WTC11 (cell line): ENCODE data around the gene ATAD3C. TPM values are rescaled to one million over a fixed set of nuclear protein-coding genes. Genes with fewer than 3 reads are reported as not detected.

ENCODE experiments used
- ATAC-seq: fragments of 200-7000 bp; cut with Tn5 transposase; 2 replicates; pipeline ENCODE4 v1.10.0; 2021; ENCODE audit warnings: mild to moderate bottlenecking, moderate library complexity
- CTCF ChIA-PET: fragments of 300-600 bp; sonication (Branson Sonifier 250); formaldehyde crosslinking; loops from one replicate; lab custom pipeline; 2021; ENCODE audit warnings: antibody characterized with exemption; lab: Charles Lee
- POLR2A ChIA-PET: fragments of 350-600 bp; sonication (Branson Sonifier 250); formaldehyde crosslinking; loops from one replicate; lab custom pipeline; 2021; ENCODE audit warnings: antibody characterized with exemption; lab: Charles Lee
- DNase-seq: peaks from one replicate; pipeline ENCODE4 v3.0.0; 2021; ENCODE audit warnings: low spot score
- H3K27ac Mint-ChIP-seq: 2 replicates; pipeline ENCODE4 v1.8.0; 2021; ENCODE audit warnings: mixed read lengths
- H3K27me3 Mint-ChIP-seq: 2 replicates; pipeline ENCODE4 v1.8.0; 2021; ENCODE audit warnings: low read depth, mild to moderate bottlenecking, moderate library complexity, mixed read lengths
- H3K36me3 Mint-ChIP-seq: 2 replicates; pipeline ENCODE4 v1.8.0; 2021; ENCODE audit warnings: mixed read lengths
- H3K4me1 Mint-ChIP-seq: 2 replicates; pipeline ENCODE4 v1.8.0; 2022; ENCODE audit warnings: mixed read lengths
- H3K4me3 Mint-ChIP-seq: 2 replicates; pipeline ENCODE4 v1.8.0; 2021; ENCODE audit warnings: mild to moderate bottlenecking, moderate library complexity, mixed read lengths
- H3K9me3 Mint-ChIP-seq: 2 replicates; pipeline ENCODE4 v1.8.0; 2021; ENCODE audit warnings: mixed read lengths
- AR ChIP-seq: fragments of 250-450 bp; sonication (Bioruptor Pico); IDR thresholded peaks from 2 replicates; pipeline ENCODE4 v1.9.0; 2021; ENCODE audit warnings: mild to moderate bottlenecking
- CBFB ChIP-seq: sonication (generic); formaldehyde crosslinking; IDR thresholded peaks from 2 replicates; pipeline ENCODE4 v1.8.1; 2022; ENCODE audit warnings: mild to moderate bottlenecking, low read depth, missing genetic modification reagents
- ERG ChIP-seq: fragments of 250-450 bp; sonication (Bioruptor Pico); IDR thresholded peaks from 2 replicates; pipeline ENCODE4 v1.8.0; 2021; ENCODE audit warnings: mild to moderate bottlenecking
- FOXK1 ChIP-seq: sonication (generic); formaldehyde crosslinking; IDR thresholded peaks from 2 replicates; pipeline ENCODE4 v1.8.0; 2022; ENCODE audit warnings: mild to moderate bottlenecking, moderate library complexity, missing genetic modification reagents
- FOXP1 ChIP-seq: sonication (generic); formaldehyde crosslinking; IDR thresholded peaks from 2 replicates; pipeline ENCODE4 v1.8.0; 2022; ENCODE audit warnings: missing genetic modification reagents, mild to moderate bottlenecking, moderate library complexity, borderline replicate concordance
- GABPB1 ChIP-seq: sonication (generic); formaldehyde crosslinking; IDR thresholded peaks from 2 replicates; pipeline ENCODE4 v1.8.1; 2023; ENCODE audit warnings: mild to moderate bottlenecking, missing genetic modification reagents
- GRHL2 ChIP-seq: fragments of 250-450 bp; sonication (Bioruptor Pico); IDR thresholded peaks from 2 replicates; pipeline ENCODE4 v1.8.0; 2022; ENCODE audit warnings: mild to moderate bottlenecking, moderate library complexity; ENCODE audit not compliant: insufficient replicate concordance, severe bottlenecking
- GTF2I ChIP-seq: fragments of 250-450 bp; sonication (Bioruptor Pico); conservative IDR thresholded peaks from 2 replicates; pipeline ENCODE4 v1.4.0; 2021; ENCODE audit warnings: mild to moderate bottlenecking
- HMGA2 ChIP-seq: fragments of 250-450 bp; sonication (Bioruptor Pico); IDR thresholded peaks from 2 replicates; pipeline ENCODE4 v1.4.0; 2021; ENCODE audit warnings: mild to moderate bottlenecking, moderate library complexity
- JAZF1 ChIP-seq: fragments of 250-450 bp; sonication (Bioruptor Pico); IDR thresholded peaks from 2 replicates; pipeline ENCODE4 v1.9.0; 2021; ENCODE audit warnings: moderate library complexity, mild to moderate bottlenecking, inconsistent platforms
- NFATC4 ChIP-seq: fragments of 250-450 bp; sonication (Bioruptor Pico); IDR thresholded peaks from 2 replicates; pipeline ENCODE4 v1.9.0; 2021; ENCODE audit warnings: mild to moderate bottlenecking
- NFE2L1 ChIP-seq: sonication (generic); formaldehyde crosslinking; IDR thresholded peaks from 2 replicates; pipeline ENCODE4 v1.8.1; 2023; ENCODE audit warnings: missing genetic modification reagents
- SP1 ChIP-seq: sonication (generic); formaldehyde crosslinking; conservative IDR thresholded peaks from 2 replicates; pipeline ENCODE4 v1.8.1; 2022; ENCODE audit warnings: missing genetic modification reagents
- USF1 ChIP-seq: sonication (generic); formaldehyde crosslinking; IDR thresholded peaks from 2 replicates; pipeline ENCODE4 v1.8.0; 2022; ENCODE audit warnings: mild to moderate bottlenecking, missing genetic modification reagents
- ZNF281 ChIP-seq: sonication (generic); formaldehyde crosslinking; IDR thresholded peaks from 2 replicates; pipeline ENCODE4 v1.8.0; 2023; ENCODE audit warnings: mild to moderate bottlenecking, missing genetic modification reagents
- ZSCAN18 ChIP-seq: fragments of 250-450 bp; sonication (Bioruptor Pico); IDR thresholded peaks from 2 replicates; pipeline ENCODE4 v2.1.2; 2022; ENCODE audit warnings: mild to moderate bottlenecking, moderate library complexity
- total RNA-seq: library from RNA; stranded (reverse); gene quantifications from 3 replicates; pipeline ENCODE4 v1.2.3, GENCODE V29; 2021
- TF ChIP-seq, protein P1 (sequence below): sonication (generic); formaldehyde crosslinking; IDR thresholded peaks from 2 replicates; pipeline ENCODE4 v1.8.0; 2022; ENCODE audit warnings: mild to moderate bottlenecking, missing genetic modification reagents
- TF ChIP-seq, protein P2 (sequence below): sonication (generic); formaldehyde crosslinking; IDR thresholded peaks from 2 replicates; pipeline ENCODE4 v1.8.1; 2022; ENCODE audit warnings: mild to moderate bottlenecking, missing genetic modification reagents, moderate library complexity, borderline replicate concordance
- TF ChIP-seq, protein P3 (sequence below): sonication (generic); formaldehyde crosslinking; IDR thresholded peaks from 2 replicates; pipeline ENCODE4 v1.8.1; 2022; ENCODE audit warnings: low read depth, missing genetic modification reagents, borderline replicate concordance

Gene ATAD3C
- total RNA-seq, 1 experiment from 2014 or later, result 0.61 TPM

GRCh38 chr1:1489231-1489630 is 39.7 kb downstream of the ATAD3C start:
- H3K36me3 Mint-ChIP-seq, result peaks cover 49% of the 10 kb centered on the region

DNA sequence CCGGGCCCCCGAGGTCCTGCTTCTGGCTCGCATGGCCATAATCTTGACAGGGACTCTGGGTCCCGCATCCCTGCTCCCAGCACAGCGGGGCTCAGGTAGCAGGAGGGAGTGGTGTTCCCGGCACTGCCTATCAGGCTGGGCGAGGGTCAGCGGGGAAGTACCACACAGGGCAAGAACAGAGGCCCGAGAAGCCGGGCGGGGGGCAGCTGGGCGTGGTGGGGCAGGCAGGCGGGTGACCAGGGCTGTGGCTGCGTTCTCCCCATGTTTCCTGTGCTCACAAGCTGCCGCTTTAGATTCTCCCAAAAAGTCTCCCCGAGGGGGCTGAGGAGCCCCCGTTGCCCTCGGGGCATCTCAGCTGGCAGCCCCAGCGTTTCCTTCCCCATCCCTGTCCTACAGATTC is 40.4 kb downstream of the ATAD3C start:
- Mint-ChIP-seq H3K4me3 (no peak overlapping the region), H3K36me3 (peaks cover 47% of the 10 kb centered on the region), H3K9me3 (peaks cover 7% of the 10 kb centered on the region; the same call in 1 of the 2 replicates), H3K27me3 (no peaks in the 10 kb centered on the region), H3K27ac (no peak overlapping the region), H3K4me1 (no peaks in the 10 kb centered on the region)
- ChIA-PET CTCF (no interaction called here), POLR2A (no interaction called here)
- no peak for ATAC-seq
- no peak for DNase-seq
- TF ChIP-seq FOXK1 (CRISPR knock-in tag) (no peak), ZNF281 (CRISPR knock-in tag) (no peak), SP1 (CRISPR knock-in tag) (no peak), ERG (no peak), USF1 (CRISPR knock-in tag) (no peak), AR (CRISPR knock-in tag) (no peak)

More at GRCh38 chr1:1489231-1489630, 39.7 kb downstream of the ATAD3C start:
- no peak overlapping the region for H3K27ac Mint-ChIP-seq
- H3K9me3 Mint-ChIP-seq, result peaks cover 7% of the 10 kb centered on the region; the same call in 1 of the 2 replicates
- ATAC-seq, result no peak
- POLR2A ChIA-PET, result interaction anchor here (0.6 kb wide), 1 partner anchor 105 kb away, joined by 4 read pairs; no protein-coding TSS in a partner anchor
- H3K4me1 Mint-ChIP-seq, result no peaks in the 10 kb centered on the region
- H3K27me3 Mint-ChIP-seq, result no peaks in the 10 kb centered on the region
- CTCF ChIA-PET, result no interaction called here
- no peak overlapping the region for H3K4me3 Mint-ChIP-seq
- no peak for DNase-seq
- TF ChIP-seq, protein P1, sequence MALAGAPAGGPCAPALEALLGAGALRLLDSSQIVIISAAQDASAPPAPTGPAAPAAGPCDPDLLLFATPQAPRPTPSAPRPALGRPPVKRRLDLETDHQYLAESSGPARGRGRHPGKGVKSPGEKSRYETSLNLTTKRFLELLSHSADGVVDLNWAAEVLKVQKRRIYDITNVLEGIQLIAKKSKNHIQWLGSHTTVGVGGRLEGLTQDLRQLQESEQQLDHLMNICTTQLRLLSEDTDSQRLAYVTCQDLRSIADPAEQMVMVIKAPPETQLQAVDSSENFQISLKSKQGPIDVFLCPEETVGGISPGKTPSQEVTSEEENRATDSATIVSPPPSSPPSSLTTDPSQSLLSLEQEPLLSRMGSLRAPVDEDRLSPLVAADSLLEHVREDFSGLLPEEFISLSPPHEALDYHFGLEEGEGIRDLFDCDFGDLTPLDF (CRISPR knock-in tag), result no peak
- TF ChIP-seq ZSCAN18, result no peak
- no peak for TF ChIP-seq CBFB
- TF ChIP-seq GABPB1, result no peak
- TF ChIP-seq, all 79 proteins: peak for 0

GRCh38 chr1:1490633-1491230 is 41.2 kb downstream of the ATAD3C start:
- Mint-ChIP-seq H3K27me3 (no peaks in the 10 kb centered on the region), H3K4me1 (no peaks in the 10 kb centered on the region), H3K36me3 (peaks cover 47% of the 10 kb centered on the region), H3K4me3 (no peak overlapping the region), H3K9me3 (peaks cover 7% of the 10 kb centered on the region; the same call in 1 of the 2 replicates), H3K27ac (no peak overlapping the region)
- DNase-seq (no peak), ATAC-seq (no peak)
- ChIA-PET CTCF (interaction anchor here (1.7 kb wide), 1 partner anchor 14 kb away, joined by 5 read pairs; no protein-coding TSS in a partner anchor), POLR2A (no interaction called here)
- no peak for TF ChIP-seq JAZF1 (CRISPR knock-in tag)
- TF ChIP-seq NFATC4 (CRISPR knock-in tag), result no peak
- no peak for TF ChIP-seq NFE2L1
- TF ChIP-seq GRHL2 (CRISPR knock-in tag), result no peak
- no peak for TF ChIP-seq GTF2I (CRISPR knock-in tag)
- TF ChIP-seq HMGA2, result no peak
- TF ChIP-seq FOXP1, result no peak
- TF ChIP-seq, protein P2, sequence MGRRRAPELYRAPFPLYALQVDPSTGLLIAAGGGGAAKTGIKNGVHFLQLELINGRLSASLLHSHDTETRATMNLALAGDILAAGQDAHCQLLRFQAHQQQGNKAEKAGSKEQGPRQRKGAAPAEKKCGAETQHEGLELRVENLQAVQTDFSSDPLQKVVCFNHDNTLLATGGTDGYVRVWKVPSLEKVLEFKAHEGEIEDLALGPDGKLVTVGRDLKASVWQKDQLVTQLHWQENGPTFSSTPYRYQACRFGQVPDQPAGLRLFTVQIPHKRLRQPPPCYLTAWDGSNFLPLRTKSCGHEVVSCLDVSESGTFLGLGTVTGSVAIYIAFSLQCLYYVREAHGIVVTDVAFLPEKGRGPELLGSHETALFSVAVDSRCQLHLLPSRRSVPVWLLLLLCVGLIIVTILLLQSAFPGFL (CRISPR knock-in tag), result no peak
- TF ChIP-seq, protein P3, sequence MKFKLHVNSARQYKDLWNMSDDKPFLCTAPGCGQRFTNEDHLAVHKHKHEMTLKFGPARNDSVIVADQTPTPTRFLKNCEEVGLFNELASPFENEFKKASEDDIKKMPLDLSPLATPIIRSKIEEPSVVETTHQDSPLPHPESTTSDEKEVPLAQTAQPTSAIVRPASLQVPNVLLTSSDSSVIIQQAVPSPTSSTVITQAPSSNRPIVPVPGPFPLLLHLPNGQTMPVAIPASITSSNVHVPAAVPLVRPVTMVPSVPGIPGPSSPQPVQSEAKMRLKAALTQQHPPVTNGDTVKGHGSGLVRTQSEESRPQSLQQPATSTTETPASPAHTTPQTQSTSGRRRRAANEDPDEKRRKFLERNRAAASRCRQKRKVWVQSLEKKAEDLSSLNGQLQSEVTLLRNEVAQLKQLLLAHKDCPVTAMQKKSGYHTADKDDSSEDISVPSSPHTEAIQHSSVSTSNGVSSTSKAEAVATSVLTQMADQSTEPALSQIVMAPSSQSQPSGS, result no peak
